WERI-Rb-1 (cell line): ENCODE results near the gene RUSF1.
A peak's percentile ranks its signal among the peaks of the same experiment; 100 is the strongest.
"Not testable (repeated sequence)": the region's sequence is repeated elsewhere in the genome, so short reads cannot be mapped to it uniquely, and the experiment has no call there.

ENCODE experiments used
- DNase-seq: peaks from one replicate; pipeline ENCODE4 v3.0.0-alpha.2; 2020
- H3K27ac ChIP-seq: fragments of 250-450 bp; sonication (Bioruptor Pico); 2 replicates; pipeline ENCODE4 v1.5.1; 2020; ENCODE audit warnings: mild to moderate bottlenecking, moderate library complexity
- H3K27me3 ChIP-seq: fragments of 250-450 bp; sonication (Bioruptor Pico); 2 replicates; pipeline ENCODE4 v1.5.1; 2021; ENCODE audit warnings: mild to moderate bottlenecking, low read depth, moderate library complexity; ENCODE audit not compliant: insufficient read depth, severe bottlenecking
- H3K36me3 ChIP-seq: fragments of 250-450 bp; sonication (Bioruptor Pico); 2 replicates; pipeline ENCODE4 v1.5.1; 2020; ENCODE audit warnings: mild to moderate bottlenecking, moderate library complexity
- H3K4me3 ChIP-seq: 2 replicates; pipeline ENCODE4 v1.5.1; 2011; ENCODE audit warnings: low read depth, mild to moderate bottlenecking, control low read depth, low read length
- H3K9me3 ChIP-seq: fragments of 250-450 bp; sonication (Bioruptor Pico); 2 replicates; pipeline ENCODE4 v1.5.1; 2021; ENCODE audit warnings: mild to moderate bottlenecking, moderate library complexity; ENCODE audit not compliant: severe bottlenecking
- TF ChIP-seq, protein P1 (sequence below): IDR thresholded peaks from 2 replicates; pipeline ENCODE4 v1.5.1; 2011; ENCODE audit warnings: low read depth, mild to moderate bottlenecking, control low read depth, inconsistent platforms, low read length

The RUSF1 gene

DNA sequence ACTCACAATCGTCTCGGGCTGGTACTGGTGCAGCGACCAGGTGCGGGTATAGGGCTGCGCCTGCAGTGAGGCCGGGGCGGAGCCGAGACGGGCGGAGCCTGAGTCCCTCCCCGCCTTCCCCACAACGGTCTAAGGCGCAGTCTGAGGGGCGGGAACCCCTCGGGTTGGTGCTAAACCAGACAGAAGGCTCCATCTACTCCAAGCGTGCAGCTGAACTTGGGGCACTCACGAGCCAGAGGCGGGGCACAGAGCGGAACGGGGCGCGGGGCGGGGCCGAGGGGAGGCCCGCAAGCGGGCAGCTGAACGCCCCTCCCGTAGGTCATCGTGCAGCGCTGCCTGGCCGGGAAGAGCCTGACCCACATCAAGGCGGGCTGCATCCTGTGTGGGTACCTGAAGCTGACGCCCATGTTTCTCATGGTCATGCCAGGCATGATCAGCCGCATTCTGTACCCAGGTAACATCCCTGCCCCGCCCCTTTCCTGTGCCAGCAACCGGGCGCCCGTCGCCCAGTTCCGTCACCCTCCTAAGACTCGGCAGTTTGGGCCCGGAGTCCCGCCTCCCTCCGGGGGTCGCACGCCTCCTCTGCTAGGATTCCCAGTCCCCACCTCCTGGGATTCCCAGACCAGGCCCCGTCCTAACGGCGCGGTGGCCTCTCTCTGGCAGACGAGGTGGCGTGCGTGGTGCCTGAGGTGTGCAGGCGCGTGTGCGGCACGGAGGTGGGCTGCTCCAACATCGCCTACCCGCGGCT, 20.3 kb downstream of the RUSF1 start:
- H3K27ac ChIP-seq = 0 out of 2 replicates have a peak overlapping the region, but pooled peaks have one; percentile 1
- 0 out of 2 replicates have a peak, but pooled peaks cover 3% of the 10 kb centered on the region for H3K36me3 ChIP-seq
- peak; percentile 74 for DNase-seq
- no peaks in the 10 kb centered on the region for H3K27me3 ChIP-seq
- H3K4me3 ChIP-seq = peak overlapping the region; percentile 52
- H3K9me3 ChIP-seq = no peaks in the 10 kb centered on the region
- TF ChIP-seq, protein P1, sequence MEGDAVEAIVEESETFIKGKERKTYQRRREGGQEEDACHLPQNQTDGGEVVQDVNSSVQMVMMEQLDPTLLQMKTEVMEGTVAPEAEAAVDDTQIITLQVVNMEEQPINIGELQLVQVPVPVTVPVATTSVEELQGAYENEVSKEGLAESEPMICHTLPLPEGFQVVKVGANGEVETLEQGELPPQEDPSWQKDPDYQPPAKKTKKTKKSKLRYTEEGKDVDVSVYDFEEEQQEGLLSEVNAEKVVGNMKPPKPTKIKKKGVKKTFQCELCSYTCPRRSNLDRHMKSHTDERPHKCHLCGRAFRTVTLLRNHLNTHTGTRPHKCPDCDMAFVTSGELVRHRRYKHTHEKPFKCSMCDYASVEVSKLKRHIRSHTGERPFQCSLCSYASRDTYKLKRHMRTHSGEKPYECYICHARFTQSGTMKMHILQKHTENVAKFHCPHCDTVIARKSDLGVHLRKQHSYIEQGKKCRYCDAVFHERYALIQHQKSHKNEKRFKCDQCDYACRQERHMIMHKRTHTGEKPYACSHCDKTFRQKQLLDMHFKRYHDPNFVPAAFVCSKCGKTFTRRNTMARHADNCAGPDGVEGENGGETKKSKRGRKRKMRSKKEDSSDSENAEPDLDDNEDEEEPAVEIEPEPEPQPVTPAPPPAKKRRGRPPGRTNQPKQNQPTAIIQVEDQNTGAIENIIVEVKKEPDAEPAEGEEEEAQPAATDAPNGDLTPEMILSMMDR = no peak

DNA sequence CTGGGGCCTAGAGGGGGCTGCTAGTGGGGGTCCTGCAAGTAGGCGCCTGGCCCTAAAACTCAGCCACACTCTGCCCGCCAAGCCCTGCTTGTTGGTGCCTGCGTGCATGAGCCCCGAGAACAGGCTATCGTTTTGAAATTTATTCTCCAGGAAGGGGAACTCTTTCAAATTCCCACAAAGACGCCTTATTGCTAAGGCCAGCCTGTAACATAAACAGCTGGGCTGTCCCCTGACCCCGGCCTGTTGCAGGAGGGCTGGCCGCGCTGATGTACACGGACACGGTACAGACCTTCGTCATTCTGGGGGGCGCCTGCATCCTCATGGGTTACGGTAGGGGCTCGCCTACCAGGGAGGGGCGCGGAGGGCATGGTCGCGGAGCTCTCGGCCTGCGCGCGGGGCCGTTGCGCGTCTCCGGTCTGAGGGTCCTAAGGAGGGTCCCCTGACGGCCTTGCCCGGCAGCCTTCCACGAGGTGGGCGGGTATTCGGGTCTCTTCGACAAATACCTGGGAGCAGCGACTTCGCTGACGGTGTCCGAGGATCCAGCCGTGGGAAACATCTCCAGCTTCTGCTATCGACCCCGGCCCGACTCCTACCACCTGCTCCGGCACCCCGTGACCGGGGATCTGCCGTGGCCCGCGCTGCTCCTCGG, 21.0 kb downstream of the RUSF1 start:
- DNase-seq = no peak
- H3K4me3 ChIP-seq = peak overlapping the region; percentile 52
- TF ChIP-seq, protein P1 = no peak
- H3K27me3 ChIP-seq = no peaks in the 10 kb centered on the region
- 0 out of 2 replicates have a peak overlapping the region, but pooled peaks have one; percentile 1 for H3K27ac ChIP-seq
- 0 out of 2 replicates have a peak, but pooled peaks cover 3% of the 10 kb centered on the region for H3K36me3 ChIP-seq
- H3K9me3 ChIP-seq = no peaks in the 10 kb centered on the region

DNA sequence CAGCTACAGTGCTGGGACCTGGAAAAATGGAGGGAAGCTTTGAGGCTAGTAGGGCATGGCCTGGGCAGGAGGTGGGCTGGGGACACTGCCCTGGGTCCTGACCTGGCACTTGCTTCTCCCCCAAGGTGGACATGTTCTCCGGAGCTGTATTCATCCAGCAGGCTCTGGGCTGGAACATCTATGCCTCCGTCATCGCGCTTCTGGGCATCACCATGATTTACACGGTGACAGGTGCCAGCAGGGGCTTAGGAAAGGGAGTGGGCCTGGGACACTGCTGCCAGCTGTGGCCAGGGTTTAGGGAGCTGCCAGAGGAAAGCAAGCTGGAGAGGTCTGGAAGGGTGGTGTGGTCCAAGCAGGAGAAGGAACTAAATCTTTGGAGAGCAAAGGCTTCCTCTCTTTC, 22.1 kb downstream of the RUSF1 start:
- no peak for DNase-seq
- H3K27me3 ChIP-seq = no peaks in the 10 kb centered on the region
- H3K27ac ChIP-seq = no peak overlapping the region
- H3K36me3 ChIP-seq = 0 out of 2 replicates have a peak, but pooled peaks cover 3% of the 10 kb centered on the region
- TF ChIP-seq, protein P1 = no peak
- H3K4me3 ChIP-seq = no peak overlapping the region
- no peaks in the 10 kb centered on the region for H3K9me3 ChIP-seq

DNA sequence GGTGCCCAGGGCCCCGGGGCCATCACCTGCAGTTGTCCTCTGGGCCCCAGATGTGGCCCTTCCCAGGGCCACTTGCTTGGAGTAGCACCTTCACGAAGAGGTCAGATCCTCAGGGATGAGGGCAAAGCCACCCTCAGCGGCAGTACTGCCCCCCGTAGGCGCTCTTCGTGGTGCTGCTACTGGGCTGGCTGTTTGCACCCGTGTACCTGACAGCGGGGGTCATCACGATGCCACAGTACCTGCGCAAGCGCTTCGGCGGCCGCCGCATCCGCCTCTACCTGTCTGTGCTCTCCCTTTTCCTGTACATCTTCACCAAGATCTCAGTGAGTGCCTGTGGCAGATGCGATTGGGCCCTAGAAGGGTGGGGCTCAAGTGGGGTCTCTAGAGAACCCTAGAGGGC, 22.6 kb downstream of the RUSF1 start:
- no peak overlapping the region for H3K27ac ChIP-seq
- H3K27me3 ChIP-seq = no peaks in the 10 kb centered on the region
- TF ChIP-seq, protein P1 = no peak

DNA sequence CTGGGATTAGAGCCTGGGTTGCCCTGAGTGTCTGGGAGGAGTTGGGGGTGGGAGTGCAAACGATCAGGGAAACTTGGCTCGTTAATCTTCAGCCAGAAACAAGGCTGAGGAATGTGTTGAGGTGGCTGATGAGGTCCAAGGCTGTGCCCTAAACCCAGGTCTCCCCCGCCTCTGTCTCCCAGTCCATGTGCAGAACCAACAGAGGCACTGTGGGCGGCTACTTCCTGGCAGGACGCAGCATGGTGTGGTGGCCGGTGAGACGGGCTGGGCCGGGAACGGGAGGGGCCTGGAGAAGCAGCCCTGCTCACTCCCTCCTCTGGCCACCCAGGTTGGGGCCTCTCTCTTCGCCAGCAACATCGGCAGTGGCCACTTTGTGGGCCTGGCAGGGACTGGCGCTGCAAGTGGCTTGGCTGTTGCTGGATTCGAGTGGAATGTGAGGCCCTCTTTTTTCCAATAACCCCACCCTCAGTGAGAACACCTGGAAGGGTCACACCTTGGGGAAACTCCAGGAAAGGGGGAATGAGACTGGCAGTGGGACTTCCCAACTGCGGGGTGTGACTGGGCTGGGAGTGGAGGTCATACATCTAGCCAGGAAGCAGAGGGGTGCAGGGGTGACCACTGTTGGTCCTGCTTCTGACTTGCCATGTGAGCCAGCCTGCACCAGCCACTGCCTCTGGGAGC, 23.6 kb downstream of the RUSF1 start:
- Histone ChIP-seq H3K27me3 (no peaks in the 10 kb centered on the region), H3K36me3 (no peaks in the 10 kb centered on the region), H3K9me3 (no peaks in the 10 kb centered on the region), H3K4me3 (no peak overlapping the region), H3K27ac (no peak overlapping the region)
- TF ChIP-seq, protein P1 = no peak
- DNase-seq = no peak

More for the DNA sequence above, 22.6 kb downstream of the RUSF1 start:
- no peaks in the 10 kb centered on the region for H3K9me3 ChIP-seq
- no peaks in the 10 kb centered on the region for H3K36me3 ChIP-seq
- no peak for DNase-seq
- H3K4me3 ChIP-seq = no peak overlapping the region

DNA sequence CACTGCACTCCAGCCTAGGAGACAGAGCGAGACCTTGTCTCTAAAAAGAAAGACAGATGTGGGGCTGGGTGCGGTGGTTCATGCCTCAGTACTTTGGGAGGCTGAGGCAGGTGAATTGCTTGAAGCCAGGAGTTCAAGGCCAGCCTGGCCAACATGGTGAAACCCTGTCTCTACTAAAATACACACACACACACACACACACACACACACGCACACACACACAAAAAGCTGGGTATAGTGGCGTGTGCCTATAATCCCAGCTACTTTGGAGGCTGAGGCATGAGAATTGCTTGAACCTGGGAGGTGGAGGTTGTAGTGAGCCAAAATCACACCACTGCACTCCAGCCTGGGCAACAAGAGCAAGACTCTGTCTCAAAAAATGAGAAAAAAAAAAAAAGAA, 24.1 kb downstream of the RUSF1 start:
- H3K27me3 ChIP-seq, H3K9me3 ChIP-seq, DNase-seq, H3K36me3 ChIP-seq, H3K4me3 ChIP-seq, H3K27ac ChIP-seq: not testable (repeated sequence)
